GM18508 (cell line): ENCODE results near the gene CFAP99.

Source experiments
- ATAC-seq: cut with Tn5 transposase; IDR thresholded peaks from one replicate; pipeline ENCODE4 v1.9.1; 2021; ENCODE audit warnings: moderate number of reproducible peaks; ENCODE audit not compliant: insufficient read depth, unreplicated experiment

The CFAP99 gene

DNA sequence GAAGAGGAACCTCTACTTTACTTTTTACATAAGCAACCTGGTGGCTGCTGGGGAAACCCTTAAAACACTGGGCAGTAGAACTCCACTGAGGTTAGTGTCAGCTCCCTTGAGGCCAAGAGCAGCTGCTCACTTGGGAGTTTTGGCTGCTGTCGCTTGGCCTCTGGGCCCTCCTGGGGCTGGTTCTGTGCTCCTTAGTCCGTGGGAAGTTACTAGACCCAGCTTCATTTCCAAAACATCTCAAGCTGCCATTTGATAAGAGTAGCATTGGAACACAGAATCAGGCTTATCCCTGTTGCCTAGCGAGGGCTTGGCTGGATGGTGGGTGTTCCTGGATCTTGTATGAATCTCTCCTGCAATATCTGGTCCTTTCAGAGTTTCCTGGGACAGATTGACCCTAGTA, 76.2 kb downstream of the CFAP99 start:
- ATAC-seq, result no peak

- no peak for ATAC-seq
Measured at GRCh38 chr4:2497324-2497723, 78.6 kb downstream of the CFAP99 start.

DNA sequence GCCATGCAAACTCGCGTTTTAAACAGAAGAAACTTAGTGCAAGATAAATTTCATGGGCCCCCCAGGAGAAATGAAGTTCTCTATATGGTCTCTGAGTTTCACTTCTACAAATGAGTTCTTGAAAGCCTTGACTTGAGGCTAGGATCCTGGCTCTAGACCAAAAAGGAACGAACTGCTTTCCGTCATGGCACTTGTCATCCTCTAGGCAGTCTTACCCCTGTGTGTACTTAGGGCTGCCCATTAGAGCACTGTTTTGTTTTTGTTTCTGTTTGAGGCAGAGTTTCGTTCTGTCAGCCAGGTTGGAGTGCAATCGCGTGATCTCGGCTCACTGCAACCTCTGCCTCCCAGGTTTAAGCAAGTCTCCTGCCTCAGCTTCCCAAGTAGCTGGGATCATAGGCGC, 79.2 kb downstream of the CFAP99 start:
- ATAC-seq, result peak; percentile 53

DNA sequence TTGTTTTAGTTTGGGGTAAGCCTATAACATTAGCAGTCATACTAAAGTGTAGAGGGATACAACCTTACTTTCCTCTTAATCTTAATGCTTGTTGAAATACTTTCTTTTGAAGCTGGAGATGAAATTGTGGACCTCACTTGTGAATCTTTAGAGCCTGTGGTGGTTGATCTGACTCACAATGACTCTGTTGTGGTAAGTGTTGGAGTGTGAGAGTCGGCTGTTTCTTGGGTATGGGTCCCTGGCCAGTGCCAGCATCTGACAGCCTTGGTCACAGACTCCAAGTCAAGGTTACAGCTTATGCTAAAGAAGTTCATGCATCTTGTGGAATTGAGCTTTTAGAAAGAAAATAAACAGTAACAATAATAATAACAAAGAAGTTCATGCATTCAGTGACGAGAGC, 81.8 kb downstream of the CFAP99 start:
- no peak for ATAC-seq

DNA sequence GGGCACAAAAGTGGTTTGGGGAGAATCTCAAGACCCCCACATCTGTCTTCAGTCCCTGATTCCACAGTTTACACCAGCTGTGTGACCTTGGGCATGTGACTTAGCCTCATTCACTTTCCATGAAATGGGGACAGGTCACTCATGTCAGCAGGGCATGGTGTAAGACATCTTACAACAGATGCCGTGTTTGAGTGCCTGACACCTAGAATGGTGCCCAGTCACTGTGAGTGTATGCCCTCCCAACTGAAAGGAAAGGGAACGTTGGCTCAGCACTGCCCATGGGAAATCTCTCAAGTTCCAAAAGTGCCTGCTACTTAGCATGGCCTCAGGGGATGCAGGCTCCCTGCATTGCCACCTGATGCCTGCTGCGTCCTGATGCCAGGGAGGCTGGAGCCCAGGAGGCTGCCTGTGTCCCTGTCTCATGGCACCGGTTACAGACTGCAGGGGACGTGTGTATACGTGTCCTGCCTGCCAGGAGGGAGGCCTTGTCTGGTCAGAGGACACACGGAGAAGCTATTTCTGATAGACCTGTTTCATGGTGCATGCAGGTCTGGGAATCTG, 82.4 kb downstream of the CFAP99 start:
- no peak for ATAC-seq

- ATAC-seq, result no peak
Measured at GRCh38 chr4:2503809-2504208, 85.1 kb downstream of the CFAP99 start.

DNA sequence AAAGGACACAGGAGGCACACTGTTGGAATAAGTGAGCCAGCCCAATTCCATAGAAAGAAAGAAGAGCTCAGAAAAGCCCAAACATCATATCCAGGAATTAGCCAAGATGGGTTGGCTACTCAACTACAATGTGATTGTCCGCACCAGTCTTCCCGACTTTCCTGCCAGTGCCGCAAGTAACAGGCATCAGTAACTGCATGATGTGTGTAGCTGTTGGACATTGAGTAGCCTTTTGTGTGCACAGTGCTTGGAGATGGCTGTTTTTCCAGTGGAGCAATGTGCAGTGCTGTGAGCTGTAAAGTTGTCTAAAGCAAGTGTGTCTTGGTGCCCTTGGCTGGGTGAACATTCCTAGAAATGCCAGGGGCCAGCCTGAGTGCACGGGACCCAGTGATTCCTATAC, 88.5 kb downstream of the CFAP99 start:
- no peak for ATAC-seq

GRCh38 chr4:2507855-2508254, 89.1 kb downstream of the CFAP99 start:
- no peak for ATAC-seq

GRCh38 chr4:2510351-2511259, 91.8 kb downstream of the CFAP99 start:
- ATAC-seq, result no peak

GRCh38 chr4:2511645-2512131, 92.9 kb downstream of the CFAP99 start:
- ATAC-seq, result no peak
